Gastroesophageal sphincter (tissue), 4 donors: Measurements from ENCODE around the gene TP53INP2. TPM values are rescaled to one million over a fixed set of nuclear protein-coding genes. Genes with fewer than 3 reads are reported as not detected.

ENCODE experiments used
- ATAC-seq: fragments of 150-250 bp; one replicate; pipeline ENCODE4 v1.9.1; 2016; ENCODE audit warnings: mild to moderate bottlenecking, moderate library complexity
- H3K27ac ChIP-seq, 4 donors: fragments of 200-600 bp; sonication (generic) in 3 of 4; 1 replicate in 3 of 4; 2 replicates in 1 of 4; pipeline ENCODE4 v1.5.1; 2016 to 2019
- H3K27me3 ChIP-seq: fragments of 200-600 bp; sonication (generic); one replicate; pipeline ENCODE4 v1.5.1; 2019
- H3K36me3 ChIP-seq, 2 donors: fragments of 200-600 bp; sonication (generic); one replicate each; pipeline ENCODE4 v1.5.1; 2019; ENCODE audit warnings: control low read depth in 1 of 2
- H3K4me1 ChIP-seq, 3 donors: fragments of 200-600 bp; sonication (generic); 1 replicate in 2 of 3; 2 replicates in 1 of 3; pipeline ENCODE4 v1.5.1; 2016 to 2019; ENCODE audit warnings: control low read depth in 2 of 3
- H3K4me3 ChIP-seq, 2 donors: fragments of 200-600 bp; sonication (generic); one replicate each; pipeline ENCODE4 v1.5.1; 2019; ENCODE audit warnings: mild to moderate bottlenecking in 1 of 2, moderate library complexity in 1 of 2
- H3K9me3 ChIP-seq, 3 donors: fragments of 200-600 bp; sonication (generic); one replicate each; pipeline ENCODE4 v1.5.1; 2017 to 2019; ENCODE audit warnings: control low read depth in 2 of 3
- EP300 ChIP-seq: sonication (generic); formaldehyde crosslinking; IDR thresholded peaks from one replicate; pipeline ENCODE4 v1.6.1; 2017; ENCODE audit warnings: antibody characterized with exemption, mild to moderate bottlenecking
- POLR2A ChIP-seq, 2 donors: fragments of 450-650 bp; IDR thresholded peaks; one replicate each; pipeline ENCODE4 v1.6.1; 2017; ENCODE audit warnings: antibody characterized with exemption in 2 of 2, mild to moderate bottlenecking in 2 of 2, moderate library complexity in 1 of 2
- POLR2AphosphoS5 ChIP-seq: sonication (generic); formaldehyde crosslinking; IDR thresholded peaks from one replicate; pipeline ENCODE4 v1.6.1; 2017; ENCODE audit warnings: antibody characterized with exemption
- WGBS, 2 donors: methylation state at CpG; one replicate each; pipeline ENCODE4 v1.1.5; 2018; ENCODE audit warnings: low coverage in 1 of 2; 5-methylcytosine and 5-hydroxymethylcytosine counted together
- total RNA-seq, 4 donors: library from RNA; depleted of rRNA; stranded (reverse); fragments of >200 nt; gene quantifications; one replicate each; pipeline ENCODE4 v1.1.0, GENCODE V29; 2016
- TF ChIP-seq, protein P1 (sequence below), 4 experiments: fragments of 200-600 bp in 2 of 4; fragments of 450-650 bp in 2 of 4; sonication (generic) in 1 of 4; IDR thresholded peaks; one replicate each; pipeline ENCODE4 v1.5.1; 2017 to 2019; ENCODE audit warnings: antibody characterized with exemption in 4 of 4, mild to moderate bottlenecking in 2 of 4, moderate library complexity in 2 of 4

TP53INP2 gene
- total RNA-seq, 4 donors from 2014 or later, result 22.8 to 67.8 (median 53.0) TPM

- H3K27ac ChIP-seq, result no peak overlapping the region
- no peaks in the 10 kb centered on the region for H3K27me3 ChIP-seq
- peaks cover 0 to 4% (median 0%) of the 10 kb centered on the region in 3 donors for H3K4me1 ChIP-seq
- H3K4me3 ChIP-seq, result no peak overlapping the region
- no peaks in the 10 kb centered on the region for H3K9me3 ChIP-seq
- WGBS, 2 donors, result 35 to 44% methylated on average over 2 of the region's 2 CpGs
- no peak for TF ChIP-seq POLR2AphosphoS5
- TF ChIP-seq EP300, result no peak
- TF ChIP-seq, protein P1, sequence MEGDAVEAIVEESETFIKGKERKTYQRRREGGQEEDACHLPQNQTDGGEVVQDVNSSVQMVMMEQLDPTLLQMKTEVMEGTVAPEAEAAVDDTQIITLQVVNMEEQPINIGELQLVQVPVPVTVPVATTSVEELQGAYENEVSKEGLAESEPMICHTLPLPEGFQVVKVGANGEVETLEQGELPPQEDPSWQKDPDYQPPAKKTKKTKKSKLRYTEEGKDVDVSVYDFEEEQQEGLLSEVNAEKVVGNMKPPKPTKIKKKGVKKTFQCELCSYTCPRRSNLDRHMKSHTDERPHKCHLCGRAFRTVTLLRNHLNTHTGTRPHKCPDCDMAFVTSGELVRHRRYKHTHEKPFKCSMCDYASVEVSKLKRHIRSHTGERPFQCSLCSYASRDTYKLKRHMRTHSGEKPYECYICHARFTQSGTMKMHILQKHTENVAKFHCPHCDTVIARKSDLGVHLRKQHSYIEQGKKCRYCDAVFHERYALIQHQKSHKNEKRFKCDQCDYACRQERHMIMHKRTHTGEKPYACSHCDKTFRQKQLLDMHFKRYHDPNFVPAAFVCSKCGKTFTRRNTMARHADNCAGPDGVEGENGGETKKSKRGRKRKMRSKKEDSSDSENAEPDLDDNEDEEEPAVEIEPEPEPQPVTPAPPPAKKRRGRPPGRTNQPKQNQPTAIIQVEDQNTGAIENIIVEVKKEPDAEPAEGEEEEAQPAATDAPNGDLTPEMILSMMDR (IDR thresholded peaks at IDR 0.05), result no peak
- H3K36me3 ChIP-seq, result peaks cover 0 to 88% of the 10 kb centered on the region in 2 donors
- no peak for ATAC-seq
These were observed 46.3 kb downstream of the TP53INP2 start for GRCh38 chr20:34750484-34750883.

- H3K27me3 ChIP-seq, result no peaks in the 10 kb centered on the region
- TF ChIP-seq, protein P1 (IDR thresholded peaks at IDR 0.05), result no peak
- no peak for TF ChIP-seq POLR2A (IDR thresholded peaks at IDR 0.05)
- TF ChIP-seq EP300, result no peak
- no peak for TF ChIP-seq POLR2AphosphoS5
These were observed 47.3 kb downstream of the TP53INP2 start for GRCh38 chr20:34751453-34751852.

GRCh38 chr20:34753706-34754461 is 49.7 kb downstream of the TP53INP2 start:
- TF ChIP-seq EP300, result no peak
- no peak for TF ChIP-seq POLR2AphosphoS5
- TF ChIP-seq, protein P1 (IDR thresholded peaks at IDR 0.05), result no peak
- TF ChIP-seq POLR2A (IDR thresholded peaks at IDR 0.05), result no peak
- H3K27me3 ChIP-seq, result no peaks in the 10 kb centered on the region
- no peak for ATAC-seq
- peaks cover 0 to 98% of the 10 kb centered on the region in 2 donors for H3K36me3 ChIP-seq
- H3K27ac ChIP-seq, result no peak overlapping the region
- WGBS, 2 donors, result 43 to 72% methylated on average over 2 of the region's 2 CpGs
- no peaks in the 10 kb centered on the region for H3K4me1 ChIP-seq
- H3K4me3 ChIP-seq, result no peak overlapping the region
- no peaks in the 10 kb centered on the region for H3K9me3 ChIP-seq

More at GRCh38 chr20:34751453-34751852, 47.3 kb downstream of the TP53INP2 start:
- H3K36me3 ChIP-seq, result peaks cover 0 to 88% of the 10 kb centered on the region in 2 donors
- 88 to 93% methylated on average over 2 to 3 of the region's 3 CpGs for WGBS, 2 donors
- peaks cover 0 to 4% (median 0%) of the 10 kb centered on the region in 3 donors for H3K4me1 ChIP-seq
- no peaks in the 10 kb centered on the region for H3K9me3 ChIP-seq
- H3K27ac ChIP-seq, result no peak overlapping the region
- no peak for ATAC-seq
- no peak overlapping the region for H3K4me3 ChIP-seq

GRCh38 chr20:34754611-34755010 is 50.5 kb downstream of the TP53INP2 start:
- no peaks in the 10 kb centered on the region for H3K27me3 ChIP-seq
- 52 to 57% methylated on average over 4 of the region's 4 CpGs for WGBS, 2 donors
- H3K4me1 ChIP-seq, result no peaks in the 10 kb centered on the region
- H3K9me3 ChIP-seq, result no peaks in the 10 kb centered on the region
- H3K36me3 ChIP-seq, result peaks cover 0 to 98% of the 10 kb centered on the region in 2 donors
- TF ChIP-seq POLR2AphosphoS5 (no peak), POLR2A (IDR thresholded peaks at IDR 0.05) (no peak), EP300 (no peak)
- TF ChIP-seq, protein P1 (IDR thresholded peaks at IDR 0.05), result no peak
- no peak overlapping the region for H3K4me3 ChIP-seq
- ATAC-seq, result no peak
- no peak overlapping the region for H3K27ac ChIP-seq

- 93 to 100% methylated on average over 1 of the region's 1 CpG for WGBS, 2 donors
- TF ChIP-seq POLR2A (IDR thresholded peaks at IDR 0.05) (no peak), POLR2AphosphoS5 (no peak), EP300 (no peak)
- TF ChIP-seq, protein P1 (IDR thresholded peaks at IDR 0.05), result no peak
- Histone ChIP-seq H3K9me3 (no peaks in the 10 kb centered on the region), H3K27ac (no peak overlapping the region), H3K27me3 (no peaks in the 10 kb centered on the region), H3K4me3 (no peak overlapping the region), H3K36me3 (peaks cover 3 to 98% of the 10 kb centered on the region in 2 donors), H3K4me1 (no peaks in the 10 kb centered on the region)
- no peak for ATAC-seq
These were observed 51.2 kb downstream of the TP53INP2 start for GRCh38 chr20:34755367-34755766.
